Hepatocyte (in vitro differentiated cells): ENCODE results near the gene LCT. TPM values are rescaled to one million over a fixed set of nuclear protein-coding genes. Genes with fewer than 3 reads are reported as not detected.

Experiments
- DNase-seq: peaks from one replicate; pipeline ENCODE4 v3.0.0-alpha.2; 2016; ENCODE audit warnings: low spot score
- H2AFZ ChIP-seq: fragments of 200-600 bp; sonication (generic); 2 replicates; pipeline ENCODE4 v1.6.0; 2016; ENCODE audit warnings: antibody characterized with exemption, mild to moderate bottlenecking
- H3K27ac ChIP-seq: fragments of 200-600 bp; sonication (generic); 2 replicates; pipeline ENCODE4 v1.5.1; 2016; ENCODE audit warnings: mild to moderate bottlenecking
- H3K27me3 ChIP-seq: fragments of 200-600 bp; sonication (generic); 2 replicates; pipeline ENCODE4 v1.6.1; 2016
- H3K36me3 ChIP-seq: fragments of 200-600 bp; sonication (generic); replicated peaks from 2 replicates; pipeline ENCODE4 v1.5.1; 2016; ENCODE audit warnings: low read depth; ENCODE audit not compliant: insufficient read depth
- H3K4me1 ChIP-seq: fragments of 200-600 bp; sonication (generic); 2 replicates; pipeline ENCODE4 v1.5.1; 2016; ENCODE audit warnings: mild to moderate bottlenecking, moderate library complexity; ENCODE audit not compliant: insufficient read depth
- H3K4me2 ChIP-seq: fragments of 200-600 bp; sonication (generic); 2 replicates; pipeline ENCODE4 v1.6.0; 2016
- H3K4me3 ChIP-seq: fragments of 200-600 bp; sonication (generic); 2 replicates; pipeline ENCODE4 v1.5.1; 2016; ENCODE audit warnings: mild to moderate bottlenecking
- H3K79me2 ChIP-seq: fragments of 200-600 bp; sonication (generic); 2 replicates; pipeline ENCODE4 v1.6.0; 2017; ENCODE audit warnings: mild to moderate bottlenecking
- H3K9me2 ChIP-seq: fragments of 200-600 bp; sonication (generic); replicated peaks from 2 replicates; pipeline ENCODE4 v1.6.0; 2017; ENCODE audit warnings: mild to moderate bottlenecking; ENCODE audit not compliant: insufficient read depth
- H3K9me3 ChIP-seq: fragments of 200-600 bp; sonication (generic); 2 replicates; pipeline ENCODE4 v1.5.1; 2016; ENCODE audit warnings: low read depth, mild to moderate bottlenecking
- H4K20me1 ChIP-seq: fragments of 200-600 bp; sonication (generic); 2 replicates; pipeline ENCODE4 v1.6.0; 2016; ENCODE audit warnings: mild to moderate bottlenecking; ENCODE audit not compliant: insufficient read depth, poor library complexity, severe bottlenecking
- CTCF ChIP-seq: fragments of 200-600 bp; sonication (generic); IDR thresholded peaks from 2 replicates; pipeline ENCODE4 v1.5.1; 2016; ENCODE audit warnings: antibody characterized with exemption, mild to moderate bottlenecking; ENCODE audit not compliant: poor library complexity
- EZH2 ChIP-seq: fragments of 200-600 bp; sonication (generic); IDR thresholded peaks from 2 replicates; pipeline ENCODE4 v1.6.1; 2016; ENCODE audit warnings: antibody characterized with exemption, mild to moderate bottlenecking, borderline replicate concordance
- EZH2phosphoT487 ChIP-seq: fragments of 200-600 bp; sonication (generic); IDR thresholded peaks from one replicate; pipeline ENCODE4 v1.6.1; 2018; ENCODE audit warnings: antibody characterized with exemption, mild to moderate bottlenecking, low read depth, moderate library complexity; ENCODE audit not compliant: unreplicated experiment, severe bottlenecking
- WGBS: methylation state at CpG from one replicate; pipeline ENCODE4 v1.1.6; 2016; ENCODE audit warnings: low lambda C conversion rate; ENCODE audit errors: missing lambda C conversion rate; 5-methylcytosine and 5-hydroxymethylcytosine counted together
- polyA plus RNA-seq: library from polyadenylated mRNA; unstranded; fragments of >200 nt; fragmentation: Nextera tagmentation; extraction: Ambion mirVana; gene quantifications from 2 replicates; pipeline ENCODE4 v1.2.1, GENCODE V29; 2016
- total RNA-seq: library from RNA; depleted of rRNA; stranded (reverse); fragments of >200 nt; gene quantifications from 2 replicates; pipeline ENCODE4 v1.2.3, GENCODE V29; 2014

LCT gene
- total and polyA plus RNA-seq, 2 experiments from 2014 or later = 0.51 to 3.2 TPM

GRCh38 chr2:135800513-135801460 is 36.2 kb downstream of the LCT start:
- no peak overlapping the region for H2AFZ ChIP-seq
- WGBS = 89% methylated on average over 9 of the region's 9 CpGs

GRCh38 chr2:135799738-135800137 is 37.2 kb downstream of the LCT start:
- Histone ChIP-seq H3K4me2 (no peak overlapping the region), H3K9me3 (no peaks in the 10 kb centered on the region), H3K79me2 (no peaks in the 10 kb centered on the region), H3K36me3 (no peaks in the 10 kb centered on the region), H3K4me1 (peaks cover 6% of the 10 kb centered on the region), H3K27ac (no peak overlapping the region), H4K20me1 (no peaks in the 10 kb centered on the region), H3K27me3 (no peaks in the 10 kb centered on the region), H3K9me2 (no peaks in the 10 kb centered on the region), H2AFZ (no peak overlapping the region), H3K4me3 (no peak overlapping the region)
- no peak for TF ChIP-seq EZH2
- no peak for TF ChIP-seq CTCF
- no peak for TF ChIP-seq EZH2phosphoT487
- no peak for DNase-seq
- WGBS = 56% methylated on average over 2 of the region's 2 CpGs

More at GRCh38 chr2:135800513-135801460, 36.2 kb downstream of the LCT start:
- H3K9me2 ChIP-seq = no peaks in the 10 kb centered on the region
- no peak for TF ChIP-seq EZH2phosphoT487
- no peak for TF ChIP-seq CTCF
- no peak for TF ChIP-seq EZH2
- no peak for DNase-seq
- H3K27ac ChIP-seq = no peak overlapping the region
- peaks cover 6% of the 10 kb centered on the region for H3K4me1 ChIP-seq
- no peaks in the 10 kb centered on the region for H3K36me3 ChIP-seq
- H3K9me3 ChIP-seq = no peaks in the 10 kb centered on the region
- H3K27me3 ChIP-seq = no peaks in the 10 kb centered on the region
- H3K79me2 ChIP-seq = no peaks in the 10 kb centered on the region
- H4K20me1 ChIP-seq = no peaks in the 10 kb centered on the region
- H3K4me3 ChIP-seq = no peak overlapping the region
- no peak overlapping the region for H3K4me2 ChIP-seq

GRCh38 chr2:135798762-135799161 is 38.2 kb downstream of the LCT start:
- TF ChIP-seq CTCF (no peak), EZH2 (no peak), EZH2phosphoT487 (no peak)
- H3K4me3 ChIP-seq = no peak overlapping the region
- DNase-seq = no peak
- no peaks in the 10 kb centered on the region for H3K9me3 ChIP-seq
- H3K27ac ChIP-seq = no peak overlapping the region
- no peaks in the 10 kb centered on the region for H3K36me3 ChIP-seq
- H2AFZ ChIP-seq = no peak overlapping the region
- H3K4me1 ChIP-seq = peaks cover 6% of the 10 kb centered on the region
- H4K20me1 ChIP-seq = no peaks in the 10 kb centered on the region
- H3K27me3 ChIP-seq = no peaks in the 10 kb centered on the region
- H3K9me2 ChIP-seq = no peaks in the 10 kb centered on the region
- no peaks in the 10 kb centered on the region for H3K79me2 ChIP-seq
- WGBS = 69% methylated on average over 4 of the region's 4 CpGs
- no peak overlapping the region for H3K4me2 ChIP-seq
